Cardiac muscle cell (in vitro differentiated cells and primary cell): ENCODE measurements around the gene RNF213. TPM values are rescaled to one million over a fixed set of nuclear protein-coding genes. Genes with fewer than 3 reads are reported as not detected.

ENCODE experiments used
- DNase-seq, 2 donors: peaks; one replicate each; pipeline versions ENCODE4 v3.0.0 to v3.0.0-alpha.2; 2010 to 2017; ENCODE audit warnings: low read depth in 1 of 2, low spot score in 1 of 2
- H3K27ac ChIP-seq: fragments of 200-600 bp; sonication (generic); 2 replicates; pipeline ENCODE4 v1.5.1; 2016
- H3K27me3 ChIP-seq: fragments of 200-600 bp; sonication (generic); 2 replicates; pipeline ENCODE4 v1.6.0; 2016; ENCODE audit warnings: control low read depth
- H3K36me3 ChIP-seq: fragments of 200-600 bp; sonication (generic); 2 replicates; pipeline ENCODE4 v1.5.1; 2016; ENCODE audit warnings: control low read depth
- H3K4me1 ChIP-seq: fragments of 200-600 bp; sonication (generic); 2 replicates; pipeline ENCODE4 v1.8.1; 2017; ENCODE audit warnings: low read depth, mild to moderate bottlenecking, mixed run types
- H3K4me3 ChIP-seq: fragments of 200-600 bp; sonication (generic); 2 replicates; pipeline ENCODE4 v1.5.1; 2016; ENCODE audit warnings: mild to moderate bottlenecking
- H3K9me3 ChIP-seq: fragments of 200-600 bp; sonication (generic); 2 replicates; pipeline ENCODE4 v1.5.1; 2017; ENCODE audit warnings: low read depth, mild to moderate bottlenecking, control low read depth
- polyA plus RNA-seq: library from polyadenylated mRNA; unstranded; fragments of >200 nt; fragmentation: Nextera tagmentation; extraction: Ambion mirVana; gene quantifications from 2 replicates; pipeline ENCODE4 v1.2.1, GENCODE V29; 2016
- total RNA-seq: library from RNA; depleted of rRNA; stranded (reverse); fragments of >200 nt; gene quantifications from 2 replicates; pipeline ENCODE4 v1.2.3, GENCODE V29; 2016
- TF ChIP-seq, protein P1 (sequence below): IDR thresholded peaks from 2 replicates; pipeline ENCODE4 v1.5.1; 2012; ENCODE audit warnings: low read depth, mild to moderate bottlenecking, low read length

Gene RNF213
- total and polyA plus RNA-seq, 2 experiments from 2014 or later: 11.5 to 24.9 TPM

GRCh38 chr17:80261895-80262279 lies 1.2 kb downstream of the RNF213 start:
- no peak for DNase-seq
- Histone ChIP-seq H3K9me3 (no peaks in the 10 kb centered on the region), H3K4me3 (no peak overlapping the region), H3K36me3 (no peaks in the 10 kb centered on the region), H3K27ac (no peak overlapping the region), H3K4me1 (no peaks in the 10 kb centered on the region), H3K27me3 (no peaks in the 10 kb centered on the region)
- TF ChIP-seq, protein P1, sequence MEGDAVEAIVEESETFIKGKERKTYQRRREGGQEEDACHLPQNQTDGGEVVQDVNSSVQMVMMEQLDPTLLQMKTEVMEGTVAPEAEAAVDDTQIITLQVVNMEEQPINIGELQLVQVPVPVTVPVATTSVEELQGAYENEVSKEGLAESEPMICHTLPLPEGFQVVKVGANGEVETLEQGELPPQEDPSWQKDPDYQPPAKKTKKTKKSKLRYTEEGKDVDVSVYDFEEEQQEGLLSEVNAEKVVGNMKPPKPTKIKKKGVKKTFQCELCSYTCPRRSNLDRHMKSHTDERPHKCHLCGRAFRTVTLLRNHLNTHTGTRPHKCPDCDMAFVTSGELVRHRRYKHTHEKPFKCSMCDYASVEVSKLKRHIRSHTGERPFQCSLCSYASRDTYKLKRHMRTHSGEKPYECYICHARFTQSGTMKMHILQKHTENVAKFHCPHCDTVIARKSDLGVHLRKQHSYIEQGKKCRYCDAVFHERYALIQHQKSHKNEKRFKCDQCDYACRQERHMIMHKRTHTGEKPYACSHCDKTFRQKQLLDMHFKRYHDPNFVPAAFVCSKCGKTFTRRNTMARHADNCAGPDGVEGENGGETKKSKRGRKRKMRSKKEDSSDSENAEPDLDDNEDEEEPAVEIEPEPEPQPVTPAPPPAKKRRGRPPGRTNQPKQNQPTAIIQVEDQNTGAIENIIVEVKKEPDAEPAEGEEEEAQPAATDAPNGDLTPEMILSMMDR: no peak

- DNase-seq: no peak
- H3K4me1 ChIP-seq: no peaks in the 10 kb centered on the region
Observed at GRCh38 chr17:80262291-80262690, 1.6 kb downstream of the RNF213 start.

DNA sequence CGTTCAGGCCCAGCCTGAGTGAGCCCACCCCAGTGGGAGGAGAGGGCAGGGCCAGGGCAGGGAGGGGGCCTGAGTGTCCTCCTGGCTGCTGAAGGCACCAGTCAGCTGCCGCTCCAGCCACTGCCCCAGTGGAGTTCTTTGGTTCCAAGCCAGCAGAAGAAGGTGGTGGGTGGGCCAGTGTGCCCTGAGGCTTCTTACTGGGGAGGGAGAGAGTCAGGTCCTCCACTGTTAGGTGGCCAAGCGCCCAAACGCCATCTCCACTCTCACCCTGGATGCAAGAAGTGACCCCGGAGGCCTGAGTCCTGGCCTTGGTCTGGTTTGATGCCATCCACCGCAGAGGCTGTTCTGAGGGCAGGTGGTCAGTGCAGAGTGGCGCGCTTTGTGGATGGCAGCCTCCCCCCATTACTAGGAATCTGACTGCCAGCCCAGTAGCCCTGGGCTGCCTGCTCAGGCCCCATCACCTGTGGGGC lies 2.2 kb downstream of the RNF213 start:
- no peak overlapping the region for H3K4me3 ChIP-seq
- no peak overlapping the region for H3K27ac ChIP-seq
- DNase-seq: no peak
- H3K27me3 ChIP-seq: no peaks in the 10 kb centered on the region
- no peaks in the 10 kb centered on the region for H3K9me3 ChIP-seq
- TF ChIP-seq, protein P1: no peak
- H3K4me1 ChIP-seq: no peaks in the 10 kb centered on the region
- no peaks in the 10 kb centered on the region for H3K36me3 ChIP-seq

More at GRCh38 chr17:80262291-80262690, 1.6 kb downstream of the RNF213 start:
- Histone ChIP-seq H3K36me3 (no peaks in the 10 kb centered on the region), H3K27ac (no peak overlapping the region), H3K27me3 (no peaks in the 10 kb centered on the region), H3K9me3 (no peaks in the 10 kb centered on the region), H3K4me3 (no peak overlapping the region)
- TF ChIP-seq, protein P1: no peak

DNA sequence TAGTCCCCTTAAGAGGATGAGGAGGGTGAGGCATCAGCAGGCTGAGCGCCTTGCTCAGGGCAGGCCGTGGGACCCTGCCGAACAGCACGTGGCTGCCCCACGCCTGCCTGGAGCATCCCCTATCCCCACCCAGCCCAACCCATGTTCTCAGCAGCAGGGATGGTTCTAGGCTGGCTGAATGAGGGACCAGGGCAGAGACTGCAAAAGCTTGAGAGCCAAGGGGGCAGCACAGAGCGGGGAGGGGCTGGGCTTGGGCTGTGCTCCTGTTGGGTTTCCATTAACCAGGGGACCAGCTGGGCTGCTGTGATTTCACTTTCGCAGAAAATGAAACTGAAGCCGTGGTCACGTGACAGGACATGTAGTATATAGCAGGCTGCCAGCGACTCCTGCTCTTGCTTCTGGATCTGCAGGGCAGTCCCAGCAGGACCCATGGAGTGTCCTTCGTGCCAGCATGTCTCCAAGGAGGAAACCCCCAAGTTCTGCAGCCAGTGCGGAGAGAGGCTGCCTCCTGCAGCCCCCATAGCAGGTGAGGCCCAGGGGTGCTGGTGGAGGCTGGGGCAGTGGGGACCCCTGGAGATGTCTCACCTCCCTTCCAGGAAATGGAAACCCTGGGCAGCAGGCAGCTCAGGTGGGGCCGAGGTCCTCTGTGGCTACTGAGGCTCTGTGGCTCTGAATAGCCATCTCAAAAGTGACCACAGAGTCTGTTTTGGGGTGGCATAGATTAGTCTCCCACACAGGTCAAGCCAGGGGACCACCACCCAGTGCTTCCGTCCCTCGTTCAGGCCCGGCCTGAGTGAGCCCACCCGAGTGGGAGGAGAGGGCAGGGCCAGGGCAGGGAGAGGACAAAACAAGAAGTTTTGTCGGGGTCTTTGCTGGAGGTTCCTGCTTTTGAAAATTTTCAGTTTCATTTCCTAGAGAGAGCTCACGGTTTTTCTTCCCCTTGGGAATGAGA lies 2.9 kb downstream of the RNF213 start:
- DNase-seq: peak in 1 of 2 donors; percentile 82
- no peak overlapping the region for H3K4me3 ChIP-seq
- H3K9me3 ChIP-seq: no peaks in the 10 kb centered on the region
- no peaks in the 10 kb centered on the region for H3K4me1 ChIP-seq
- H3K36me3 ChIP-seq: no peaks in the 10 kb centered on the region
- TF ChIP-seq, protein P1: no peak
- H3K27ac ChIP-seq: no peak overlapping the region
- H3K27me3 ChIP-seq: no peaks in the 10 kb centered on the region

DNA sequence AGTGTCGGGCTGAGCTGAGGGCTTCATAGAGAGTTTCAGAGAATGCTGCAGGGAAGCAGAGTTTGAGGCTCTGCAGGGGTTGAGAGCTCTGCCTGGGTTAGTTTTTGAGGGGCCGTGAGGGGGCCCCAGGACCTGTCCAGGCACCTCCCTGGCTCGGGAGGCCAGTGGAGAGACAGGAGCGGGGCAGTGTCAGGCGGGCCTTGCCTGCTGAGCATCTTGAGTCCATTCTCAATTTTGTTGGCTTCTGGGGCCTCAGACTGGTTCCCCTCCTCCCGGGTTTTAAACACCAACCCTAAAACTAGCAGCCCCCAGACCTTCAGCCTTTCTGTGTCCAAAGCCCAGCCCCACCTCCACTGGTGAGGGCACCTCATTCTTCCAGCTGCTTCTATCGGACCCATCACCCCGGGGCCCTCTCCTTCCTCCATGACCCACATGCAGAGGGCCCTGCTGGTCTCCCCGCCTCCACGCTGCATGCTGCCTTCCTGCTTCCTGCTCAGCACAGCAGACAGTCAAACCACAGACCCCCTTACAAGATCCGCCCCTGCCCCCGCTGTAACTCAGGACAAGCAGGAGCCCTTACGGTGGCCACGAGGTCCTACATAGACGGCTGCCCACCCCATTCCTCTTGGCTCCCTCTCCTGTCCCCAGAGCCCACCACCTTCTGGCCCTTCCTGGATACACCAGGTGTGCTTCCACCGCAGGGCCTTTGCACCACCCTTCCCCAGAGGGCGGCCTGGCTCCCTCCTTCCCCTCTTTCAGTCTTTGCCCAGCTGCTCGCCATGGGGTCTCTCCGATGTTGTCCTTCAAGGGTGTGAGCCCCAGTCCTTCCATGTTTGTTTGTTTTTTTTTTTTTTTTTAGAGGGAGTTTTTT lies 3.8 kb downstream of the RNF213 start:
- TF ChIP-seq, protein P1: no peak
- no peaks in the 10 kb centered on the region for H3K9me3 ChIP-seq
- no peak overlapping the region for H3K4me3 ChIP-seq
- no peaks in the 10 kb centered on the region for H3K36me3 ChIP-seq
- no peaks in the 10 kb centered on the region for H3K4me1 ChIP-seq
- no peak overlapping the region for H3K27ac ChIP-seq
- H3K27me3 ChIP-seq: no peaks in the 10 kb centered on the region
- DNase-seq: no peak
